Dermis microvascular lymphatic vessel endothelial cell (primary cell): ENCODE measurements around the gene UPK3A. TPM values are rescaled to one million over a fixed set of nuclear protein-coding genes. Genes with fewer than 3 reads are reported as not detected.
"Not testable (repeated sequence)": the region's sequence is repeated elsewhere in the genome, so short reads cannot be mapped to it uniquely, and the experiment has no call there.

ENCODE experiments used
- DNase-seq, 2 donors: peaks; one replicate each; pipeline versions ENCODE4 v3.0.0 to v3.0.0-alpha.2; 2010; ENCODE audit warnings: low read depth in 2 of 2
- total RNA-seq: library from RNA; depleted of rRNA; stranded (reverse); fragments of >200 nt; gene quantifications from 2 replicates; pipeline ENCODE4 v1.2.1, GENCODE V29; 2014

Gene UPK3A
- total RNA-seq, 1 donor from 2014 or later = not detected

- peak; percentile 78 to 90 for DNase-seq
Measured at GRCh38 chr22:45309422-45310227, 24.9 kb downstream of the UPK3A start, which contains the start of gene FAM118A. FAM118A (plus strand) TSS chr22:45309934; CDS start chr22:45322380, 12,446 bp downstream.

DNA sequence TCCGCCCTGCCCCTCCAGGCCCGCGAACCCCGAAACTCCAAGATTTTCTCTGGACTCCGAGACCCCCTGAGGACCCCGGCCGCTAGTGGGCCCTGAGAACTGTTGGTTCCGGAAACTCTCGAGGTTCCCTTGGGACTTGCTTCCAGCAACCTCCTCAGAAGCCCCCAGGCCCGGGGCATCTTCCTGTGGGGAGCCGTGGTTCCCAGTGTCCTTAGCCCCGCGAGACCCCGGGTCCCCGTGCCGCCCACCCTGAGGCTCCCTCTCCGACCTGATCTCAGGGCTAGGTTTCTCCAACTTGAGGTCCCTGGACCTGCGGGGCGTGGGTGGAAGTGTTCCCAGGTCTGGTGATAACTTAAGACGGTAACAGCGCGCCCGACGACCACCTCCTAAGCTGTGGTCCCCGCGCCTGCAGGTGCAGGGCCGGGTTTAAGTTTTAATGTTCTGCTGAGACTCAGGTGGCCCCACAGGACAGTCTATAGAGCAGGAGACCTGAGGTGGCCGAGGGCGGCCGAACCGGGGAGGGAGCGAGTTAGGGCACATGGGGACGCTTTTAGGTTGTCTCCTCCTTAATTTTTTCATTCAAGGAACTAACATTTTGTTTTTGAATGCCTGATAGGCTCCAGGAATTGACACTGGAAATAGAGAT, 25.7 kb downstream of the UPK3A start:
- no peak for DNase-seq

DNA sequence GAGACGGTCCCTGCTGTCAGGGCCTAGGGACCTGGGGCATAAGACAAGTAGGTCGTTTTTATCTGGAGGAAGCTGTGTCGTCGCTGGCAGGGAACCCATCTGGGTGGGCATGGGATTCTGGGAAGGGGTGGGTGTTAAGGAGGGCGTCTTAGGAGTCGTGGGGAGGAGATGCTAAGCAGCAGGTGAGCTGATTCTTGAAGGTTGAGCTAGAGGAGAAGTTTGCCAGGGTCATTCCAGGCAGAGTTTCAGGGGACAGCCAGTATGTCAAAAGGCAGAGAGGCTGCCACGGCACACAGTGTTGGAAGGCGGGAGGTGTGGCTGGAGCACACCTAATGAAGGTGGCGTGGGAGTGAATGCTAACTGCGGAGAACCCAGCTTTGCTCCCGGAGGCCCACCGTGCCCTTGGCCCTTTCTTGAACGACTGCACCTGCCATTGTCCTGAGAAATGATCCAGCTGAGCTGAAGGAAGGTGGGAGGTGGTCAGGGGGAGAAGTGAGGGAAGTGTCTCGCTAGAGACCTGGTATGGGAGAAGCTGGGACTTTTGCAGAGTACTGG, 26.3 kb downstream of the UPK3A start:
- no peak for DNase-seq

DNA sequence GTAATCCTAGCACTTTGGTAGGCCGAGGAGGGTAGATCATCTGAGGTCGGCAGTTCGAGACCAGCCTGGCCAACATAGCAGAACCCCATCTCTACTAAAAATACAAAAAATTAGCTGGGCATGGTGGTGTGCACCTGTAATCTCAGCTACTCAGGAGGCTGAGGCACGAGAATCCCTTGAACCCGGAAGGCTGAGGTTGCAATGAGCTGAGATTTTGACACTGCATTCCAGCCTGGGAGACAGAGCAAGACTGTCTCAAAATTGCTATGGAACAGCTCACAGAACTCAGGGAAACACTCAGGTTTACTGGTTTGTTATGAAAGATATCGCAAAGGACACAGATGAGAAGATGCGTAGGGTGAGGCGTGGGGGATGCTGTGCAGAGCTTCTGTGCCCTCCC, 27.7 kb downstream of the UPK3A start:
- no peak for DNase-seq

GRCh38 chr22:45312856-45313255, 28.1 kb downstream of the UPK3A start:
- no peak for DNase-seq

- no peak for DNase-seq
Measured at GRCh38 chr22:45314054-45314721, 29.4 kb downstream of the UPK3A start.

DNA sequence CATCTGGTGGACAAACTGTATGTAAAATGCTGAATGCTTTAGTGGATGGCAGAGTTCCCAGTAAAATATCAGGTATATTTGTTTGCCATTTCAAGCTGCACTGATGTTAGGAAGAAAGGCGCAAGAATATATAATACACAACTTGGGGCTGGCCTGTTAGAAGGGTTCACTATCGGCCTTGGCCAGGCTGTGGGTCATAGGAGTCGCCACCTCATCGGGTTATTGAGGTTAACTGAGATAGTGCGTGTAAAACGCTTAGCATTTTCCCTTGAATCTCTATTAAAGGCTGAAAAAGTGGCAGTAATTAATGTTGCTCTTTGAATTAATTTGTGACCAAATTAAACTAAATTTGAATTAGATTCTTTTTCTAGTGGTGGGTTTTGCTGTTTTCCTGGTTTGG, 30.0 kb downstream of the UPK3A start:
- DNase-seq = no peak

DNA sequence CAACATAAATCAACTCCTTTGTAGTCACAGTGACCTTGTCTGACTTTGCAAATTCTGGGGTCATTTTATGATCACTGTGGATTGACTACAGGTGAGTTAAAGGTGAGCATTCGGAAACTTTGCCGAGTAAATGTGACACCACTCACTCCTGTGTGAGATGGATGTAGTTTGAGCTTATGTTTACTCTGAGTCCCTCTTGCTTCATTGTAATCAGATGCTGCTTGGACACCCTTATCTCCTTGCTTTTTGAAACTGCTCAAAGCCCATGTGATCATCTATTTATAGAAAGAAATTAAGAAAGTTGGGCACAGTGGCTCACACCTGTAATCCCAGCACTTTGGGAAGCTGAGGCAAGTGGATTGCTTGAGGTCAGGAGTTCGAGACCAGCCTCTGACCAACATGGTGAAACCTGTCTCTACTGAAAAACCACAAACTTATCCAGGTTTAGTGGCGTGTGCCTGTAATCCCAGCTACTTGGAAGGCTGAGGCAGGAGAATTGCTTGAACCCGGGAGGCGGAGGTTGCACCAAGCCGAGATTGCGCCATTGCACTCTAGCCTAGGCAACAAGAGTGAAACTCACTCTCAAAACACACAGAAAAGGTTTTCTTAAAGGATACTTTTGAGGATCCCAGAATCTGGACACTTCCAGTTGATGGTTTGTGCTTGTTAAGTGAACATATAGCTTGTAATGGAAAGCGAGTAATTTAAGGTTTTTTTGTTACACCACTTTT, 32.2 kb downstream of the UPK3A start:
- no peak for DNase-seq

DNA sequence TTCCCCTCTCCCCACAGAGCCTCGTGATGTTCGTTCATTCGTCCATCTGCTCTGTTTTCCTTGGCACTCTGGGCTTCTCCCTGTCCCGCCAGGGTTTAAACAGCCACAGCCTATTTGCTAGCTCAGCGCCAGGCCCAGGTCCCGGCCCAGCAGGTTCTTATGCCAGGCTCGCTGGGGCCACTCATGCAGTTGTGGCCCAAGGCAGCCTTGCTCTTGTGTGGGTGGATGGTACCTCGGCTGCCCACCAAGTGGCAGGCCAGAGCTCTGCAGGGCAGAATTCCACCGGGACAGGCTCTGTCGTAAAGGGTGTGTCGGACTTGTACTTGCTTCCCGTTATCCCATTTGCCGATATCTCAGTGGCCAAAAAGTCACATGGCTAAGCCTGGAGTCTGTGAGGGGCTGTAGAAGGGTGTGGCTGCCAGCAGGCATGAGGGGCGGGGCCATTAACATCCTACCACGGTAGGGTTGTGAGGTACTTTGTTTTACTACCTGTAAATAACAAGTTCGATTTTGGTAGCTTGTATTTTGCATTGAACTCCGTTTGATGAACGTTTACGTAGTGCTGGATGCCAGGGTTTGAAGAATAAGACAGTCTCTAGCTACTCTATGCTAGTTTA, 32.9 kb downstream of the UPK3A start:
- peak; percentile 80 to 89 for DNase-seq

GRCh38 chr22:45318168-45318557, 33.4 kb downstream of the UPK3A start:
- DNase-seq = peak; percentile 78 to 93

GRCh38 chr22:45318558-45319323, 34.0 kb downstream of the UPK3A start:
- peak; percentile 29 to 62 for DNase-seq

DNA sequence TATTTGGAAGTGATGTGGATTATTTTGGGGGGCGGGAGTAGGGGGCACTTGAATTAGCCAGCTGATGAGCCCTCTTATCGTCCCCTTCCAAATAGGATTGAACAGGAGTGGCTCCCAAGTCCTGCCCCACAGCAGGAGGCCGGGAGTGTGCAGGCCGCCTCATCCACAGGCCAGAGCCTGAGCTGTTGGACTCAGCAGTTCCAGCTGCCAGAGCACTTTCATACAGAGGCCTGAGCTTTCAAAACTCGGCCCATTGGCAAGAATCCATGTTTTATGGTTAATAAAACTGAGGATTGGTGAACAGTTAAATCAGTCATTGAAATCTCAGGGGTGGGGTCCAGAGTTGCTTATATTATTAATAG, 34.6 kb downstream of the UPK3A start:
- DNase-seq = peak in 1 of 2 donors; percentile 22

DNA sequence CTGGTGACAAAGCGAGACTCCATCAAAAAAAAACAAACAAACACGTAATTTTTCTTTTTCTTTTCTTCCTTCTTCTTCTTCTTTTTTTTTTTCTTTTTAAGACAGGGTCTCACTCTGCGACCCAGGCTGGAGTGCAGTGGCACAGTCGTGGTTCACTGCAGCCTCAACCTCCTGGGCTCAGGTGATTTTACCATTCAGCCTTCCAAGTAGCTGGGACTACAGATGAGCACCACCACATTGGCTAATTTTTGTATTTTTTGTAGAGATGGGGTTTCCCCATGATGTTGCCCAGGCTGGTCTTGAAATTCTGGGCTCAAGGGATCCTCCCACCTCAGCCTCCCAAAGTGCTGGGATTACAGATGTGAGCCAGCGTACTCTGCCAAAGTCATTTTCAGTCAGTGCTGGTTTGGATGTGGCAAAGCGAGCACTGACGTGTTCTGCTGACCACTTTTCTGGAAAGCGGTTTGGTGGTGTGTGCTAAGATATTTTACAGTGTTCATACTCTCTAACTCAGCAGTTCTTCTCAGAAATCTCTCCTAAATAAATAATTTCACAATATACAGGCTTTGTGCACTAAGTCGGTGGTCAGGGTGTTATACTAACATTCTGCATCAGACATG, 35.7 kb downstream of the UPK3A start:
- DNase-seq = no peak

DNA sequence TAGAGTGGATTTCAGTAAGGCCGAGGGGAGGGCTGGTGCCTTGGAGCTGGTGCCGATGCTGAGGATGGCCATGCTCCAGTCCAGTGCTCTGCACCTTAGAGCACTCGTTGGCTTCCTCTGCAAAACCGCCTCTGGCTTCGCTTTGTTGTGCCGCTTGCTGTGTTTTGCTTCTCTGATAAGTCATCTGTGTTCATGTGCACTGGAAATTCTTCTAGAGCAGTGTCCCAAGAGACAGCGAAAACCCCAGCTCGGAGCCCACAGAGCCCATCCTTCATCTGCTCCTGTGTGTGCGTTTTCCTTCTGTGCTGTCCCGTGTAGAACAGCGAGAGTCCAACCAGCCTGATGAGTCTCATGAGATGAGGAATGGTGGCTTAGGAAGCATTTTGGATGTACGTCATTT, 37.1 kb downstream of the UPK3A start:
- DNase-seq = no peak

- no peak for DNase-seq
Measured at GRCh38 chr22:45322873-45323525, 38.2 kb downstream of the UPK3A start.

DNA sequence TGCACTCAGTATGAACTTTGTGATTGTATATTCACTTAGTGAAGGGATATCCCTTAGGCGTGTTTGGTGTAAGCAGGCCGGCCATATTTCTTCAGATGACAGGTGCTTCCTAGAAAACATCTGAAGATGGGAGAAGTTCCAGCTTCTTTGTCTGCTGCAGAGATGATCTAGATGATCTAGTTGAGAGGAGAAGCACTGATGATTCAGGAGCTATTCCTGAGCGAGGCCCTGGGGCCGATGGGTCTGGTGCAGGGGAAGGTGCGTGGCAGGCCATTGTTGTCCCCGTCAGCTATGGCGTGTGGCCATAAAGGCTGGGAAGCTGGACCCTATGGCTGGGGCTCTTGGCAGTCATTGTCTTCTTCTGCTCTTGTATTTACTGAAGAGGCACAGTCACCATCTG, 38.9 kb downstream of the UPK3A start:
- no peak for DNase-seq

DNA sequence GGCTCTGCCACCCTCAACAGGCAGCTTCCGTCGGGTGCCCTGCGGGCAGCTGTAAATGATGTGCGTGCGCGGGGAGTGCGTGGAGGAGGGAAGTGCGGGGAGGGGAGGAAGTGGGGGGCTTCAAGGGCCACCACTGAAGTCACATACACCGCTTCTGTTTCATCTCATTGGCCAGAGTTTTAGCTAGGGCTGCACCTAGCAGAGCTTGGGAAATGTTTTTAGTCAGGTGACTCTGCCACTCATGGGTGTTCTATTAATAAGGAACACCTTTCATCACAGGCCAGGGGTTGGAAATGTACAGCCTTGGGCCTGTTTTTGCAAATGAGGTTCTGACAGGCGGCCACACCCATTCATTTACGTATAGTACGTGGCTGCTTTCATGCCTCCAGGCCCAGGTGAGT, 39.6 kb downstream of the UPK3A start:
- DNase-seq = no peak

- not testable (repeated sequence) for DNase-seq
Measured at GRCh38 chr22:45328261-45328660, 43.5 kb downstream of the UPK3A start.

- no peak for DNase-seq
Measured at GRCh38 chr22:45328822-45329529, 44.2 kb downstream of the UPK3A start.
